Testis (tissue), 2 donors: ENCODE data around the gene FAM53B.

ENCODE experiments used
- CTCF ChIP-seq, 3 experiments: fragments of 450-650 bp in 2 of 3; fragments of 200-600 bp in 1 of 3; sonication (generic) in 1 of 3; IDR thresholded peaks; one replicate each; pipeline ENCODE4 v1.5.1; 2016 to 2019; ENCODE audit warnings: antibody characterized with exemption in 3 of 3, mild to moderate bottlenecking in 2 of 3, moderate library complexity in 1 of 3
- POLR2A ChIP-seq: fragments of 450-650 bp; IDR thresholded peaks from one replicate; pipeline ENCODE4 v1.6.1; 2017; ENCODE audit warnings: antibody characterized with exemption, mild to moderate bottlenecking, moderate library complexity

GRCh38 chr10:124598773-124599587 is 145.2 kb downstream of the FAM53B start:
- TF ChIP-seq CTCF (IDR thresholded peaks at IDR 0.05), result no peak
- TF ChIP-seq POLR2A, result no peak
